GM21515 (cell line): ENCODE results near the gene ZBTB8B.
"Not testable (repeated sequence)": the region's sequence is repeated elsewhere in the genome, so short reads cannot be mapped to it uniquely, and the experiment has no call there.

Experiments
- ATAC-seq: cut with Tn5 transposase; IDR thresholded peaks from one replicate; pipeline ENCODE4 v1.9.1; 2021; ENCODE audit not compliant: unreplicated experiment

ZBTB8B gene

DNA sequence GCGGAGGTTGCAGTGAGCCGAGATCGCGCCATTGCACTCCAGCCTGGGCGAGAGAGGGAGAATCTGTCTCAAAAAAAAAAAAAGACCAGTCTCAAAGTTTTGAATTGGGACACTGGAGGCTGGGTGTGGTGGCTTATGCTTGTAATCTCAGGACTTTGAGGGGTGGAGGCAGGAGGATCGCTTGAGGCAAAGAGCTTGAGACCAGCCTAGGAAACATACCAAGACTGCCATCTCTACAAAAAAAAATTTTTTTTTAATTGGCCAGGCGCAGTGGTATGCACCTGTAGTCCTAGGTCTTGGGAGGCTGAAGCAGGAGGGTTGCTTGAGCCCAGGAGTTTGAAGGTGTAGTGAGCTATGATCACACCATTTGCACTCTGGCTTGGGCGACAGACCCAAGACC lies 3.9 kb downstream of the ZBTB8B start:
- no peak for ATAC-seq

DNA sequence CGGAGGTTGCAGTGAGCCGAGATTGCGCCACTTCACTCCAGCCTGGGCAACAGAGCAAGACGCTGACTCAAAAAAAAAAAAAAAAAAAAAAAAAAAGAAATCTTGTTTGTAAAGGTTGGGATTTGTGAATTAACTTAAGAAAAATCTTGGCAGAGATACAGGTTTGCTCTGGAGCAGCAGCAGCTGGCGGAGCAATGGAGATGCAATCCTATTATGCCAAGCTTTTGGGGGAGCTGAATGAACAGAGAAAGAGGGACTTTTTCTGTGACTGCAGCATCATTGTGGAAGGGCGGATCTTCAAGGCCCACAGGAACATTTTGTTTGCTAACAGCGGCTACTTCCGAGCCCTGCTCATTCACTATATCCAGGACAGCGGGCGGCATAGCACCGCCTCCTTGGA lies 5.6 kb downstream of the ZBTB8B start:
- ATAC-seq = no peak

DNA sequence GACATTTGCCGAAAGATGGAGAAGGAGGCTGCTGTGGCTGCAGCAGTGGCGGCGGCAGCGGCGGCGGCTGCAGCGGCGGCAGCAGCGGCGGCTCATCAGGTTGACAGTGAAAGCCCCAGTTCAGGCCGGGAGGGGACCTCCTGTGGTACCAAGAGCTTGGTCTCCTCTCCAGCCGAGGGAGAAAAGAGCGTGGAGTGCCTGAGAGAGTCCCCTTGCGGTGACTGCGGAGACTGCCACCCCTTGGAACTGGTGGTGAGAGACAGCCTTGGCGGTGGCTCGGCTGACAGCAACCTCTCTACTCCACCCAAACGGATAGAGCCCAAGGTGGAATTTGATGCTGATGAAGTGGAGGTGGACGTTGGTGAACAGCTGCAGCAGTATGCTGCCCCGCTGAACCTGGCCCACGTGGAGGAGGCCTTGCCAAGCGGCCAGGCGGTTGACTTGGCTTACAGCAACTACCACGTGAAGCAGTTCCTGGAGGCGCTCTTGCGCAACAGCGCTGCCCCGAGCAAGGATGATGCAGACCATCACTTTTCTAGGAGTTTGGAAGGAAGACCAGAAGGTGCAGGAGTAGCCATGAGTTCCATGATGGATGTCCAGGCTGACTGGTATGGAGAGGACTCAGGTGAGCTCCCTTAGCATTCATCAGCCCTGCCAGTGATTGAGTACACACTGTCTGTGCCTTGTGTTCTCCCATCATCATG lies 6.3 kb downstream of the ZBTB8B start:
- ATAC-seq = no peak

DNA sequence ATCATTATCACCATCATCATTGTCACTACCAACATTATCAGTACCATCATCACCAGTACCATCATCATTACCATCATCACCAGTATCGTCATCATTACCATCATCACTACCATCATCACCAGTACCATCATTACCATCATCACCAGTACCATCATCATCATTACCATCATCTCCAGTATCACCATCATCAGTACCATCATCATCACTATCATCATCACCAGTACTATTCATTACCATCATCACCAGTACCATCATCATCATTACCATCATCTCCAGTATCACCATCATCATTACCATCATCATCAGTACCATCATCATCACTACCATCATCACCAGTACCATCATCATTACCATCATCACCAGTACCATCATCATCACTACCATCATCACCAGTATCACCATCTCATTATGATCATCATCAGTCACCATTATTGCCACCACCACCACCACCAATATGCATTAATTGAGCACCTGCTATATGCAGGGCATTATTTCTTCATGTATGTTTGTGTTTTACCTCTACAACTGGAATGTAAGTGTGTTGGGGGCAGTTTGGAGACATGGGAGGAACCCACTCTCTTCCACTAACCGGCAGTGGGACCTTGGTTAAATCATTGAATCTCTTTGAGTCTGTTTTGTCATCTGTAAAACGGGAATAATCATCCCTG lies 7.0 kb downstream of the ZBTB8B start:
- no peak for ATAC-seq

DNA sequence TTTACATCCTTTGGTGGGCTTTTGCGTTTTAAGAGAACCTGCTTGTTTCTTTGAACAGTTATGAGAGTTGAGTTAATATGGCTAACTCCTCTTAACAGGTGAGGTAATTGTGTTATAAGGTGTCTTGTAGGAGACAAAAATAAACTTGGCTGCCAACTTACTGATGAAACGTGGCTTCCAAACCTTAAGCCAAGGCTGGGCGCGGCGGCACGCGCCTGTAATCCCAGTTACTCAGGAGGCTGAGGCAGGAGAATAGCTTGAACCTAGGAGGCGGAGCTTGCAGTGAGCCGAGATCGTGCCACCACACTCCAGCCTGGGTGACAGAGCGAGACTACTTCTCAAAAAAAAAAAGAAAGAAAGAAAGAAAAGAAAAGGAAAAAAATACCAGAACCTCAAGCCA lies 8.1 kb downstream of the ZBTB8B start:
- not testable (repeated sequence) for ATAC-seq

DNA sequence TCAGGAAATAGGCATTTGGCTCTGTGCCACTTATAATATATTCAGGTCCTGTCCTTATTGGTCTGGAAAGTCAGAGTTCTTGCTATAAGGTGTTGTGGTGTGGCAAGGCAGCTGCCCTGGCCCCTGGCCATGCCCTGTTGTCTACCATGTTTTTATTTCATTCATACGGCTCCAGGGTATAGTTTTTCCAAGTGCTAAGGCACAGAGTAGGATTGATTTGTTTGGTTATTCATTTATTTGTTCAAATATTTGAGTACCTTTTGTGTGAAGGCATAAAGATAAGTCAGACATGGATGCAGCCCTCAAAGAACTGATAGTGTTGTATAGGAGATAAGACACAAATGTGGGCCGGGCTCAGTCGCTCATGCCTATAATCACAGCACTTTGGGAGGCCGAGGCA lies 10.1 kb downstream of the ZBTB8B start:
- ATAC-seq = no peak

DNA sequence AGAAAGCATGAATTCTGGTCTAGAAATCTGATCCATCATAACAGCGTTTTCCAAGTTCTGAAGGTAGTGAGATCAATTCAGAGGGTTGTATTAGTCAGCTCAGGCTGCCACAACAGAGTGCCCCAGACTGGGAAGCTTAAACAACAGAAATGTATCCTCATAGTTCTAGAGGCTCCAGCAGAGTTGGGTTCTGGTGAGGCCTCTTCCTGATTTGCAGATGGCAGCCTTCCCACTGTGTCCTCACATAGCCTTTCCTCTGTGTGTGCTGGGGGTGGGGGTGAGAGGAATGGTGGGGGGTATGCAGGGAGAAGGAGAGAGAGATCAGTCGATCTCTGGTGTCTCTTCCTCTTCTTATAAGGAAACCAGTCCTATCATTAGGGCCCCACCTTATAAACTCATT lies 15.1 kb downstream of the ZBTB8B start:
- no peak for ATAC-seq

DNA sequence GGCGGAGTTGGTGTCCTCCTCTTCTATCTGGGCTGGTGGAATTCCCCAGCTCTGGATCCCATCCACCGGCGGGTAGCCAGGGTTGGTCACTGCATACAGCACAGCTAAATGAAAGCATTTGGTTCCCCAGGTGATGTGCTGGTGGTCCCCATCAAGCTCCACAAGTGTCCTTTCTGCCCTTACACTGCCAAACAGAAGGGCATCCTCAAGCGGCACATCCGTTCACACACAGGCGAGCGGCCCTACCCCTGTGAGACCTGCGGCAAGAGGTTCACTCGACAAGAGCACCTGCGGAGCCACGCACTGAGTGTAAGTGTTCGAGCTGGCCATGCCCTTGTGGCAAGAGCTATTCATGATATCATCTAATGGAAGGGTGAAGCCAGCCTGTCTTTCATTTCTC lies 15.9 kb downstream of the ZBTB8B start:
- no peak for ATAC-seq

DNA sequence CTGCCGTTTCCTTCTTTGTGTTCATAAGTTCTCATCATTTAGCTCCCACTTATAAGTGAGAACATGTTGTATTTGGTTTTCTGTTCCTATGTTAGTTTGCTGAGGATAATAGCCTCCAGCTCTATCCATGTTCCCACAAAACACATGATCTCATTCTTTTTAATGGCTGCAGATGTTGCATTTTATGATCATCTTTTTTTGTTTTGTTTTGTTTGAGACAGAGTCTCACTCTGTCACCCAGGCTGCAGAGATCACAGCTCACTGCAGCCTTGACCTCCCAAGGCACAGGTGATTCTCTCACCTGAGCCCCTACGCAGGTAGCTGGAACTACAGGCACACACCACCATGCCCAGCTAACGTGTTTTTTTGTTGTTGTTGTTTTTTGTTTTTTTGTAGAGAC lies 16.9 kb downstream of the ZBTB8B start:
- ATAC-seq = not testable (repeated sequence)

DNA sequence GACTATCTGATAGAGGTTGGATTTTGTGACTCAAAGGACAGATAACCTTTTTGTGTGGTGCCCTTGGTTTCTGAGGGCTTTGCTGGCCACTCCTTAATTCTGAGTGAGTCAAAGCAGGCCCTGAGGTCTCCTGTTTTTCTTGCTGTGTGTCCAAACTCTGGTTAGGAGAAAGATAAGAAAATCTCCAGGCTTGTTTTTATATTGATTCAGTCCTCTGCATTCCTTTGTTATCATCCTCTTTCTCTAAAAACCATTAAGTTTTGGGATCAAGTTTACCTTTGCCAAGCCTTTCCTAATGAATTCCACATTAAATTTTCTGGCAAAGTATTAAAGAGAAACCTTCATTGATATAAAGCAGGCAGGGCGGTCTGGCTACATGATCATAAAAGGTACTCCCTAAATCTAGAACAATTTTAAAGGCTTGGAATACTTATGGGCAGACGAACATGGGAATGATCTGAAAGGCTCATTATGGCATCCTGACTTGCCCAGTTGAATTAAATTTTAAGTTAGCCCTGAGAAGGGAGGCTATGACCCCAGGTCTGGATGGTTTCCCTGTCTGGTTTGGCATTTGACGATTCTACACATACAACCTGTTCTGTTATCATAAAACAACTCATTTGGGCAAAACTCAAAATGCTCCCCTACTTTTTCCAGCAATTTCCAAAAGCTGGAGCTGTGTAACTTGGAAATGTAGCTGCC lies 20.8 kb downstream of the ZBTB8B start:
- ATAC-seq = no peak

DNA sequence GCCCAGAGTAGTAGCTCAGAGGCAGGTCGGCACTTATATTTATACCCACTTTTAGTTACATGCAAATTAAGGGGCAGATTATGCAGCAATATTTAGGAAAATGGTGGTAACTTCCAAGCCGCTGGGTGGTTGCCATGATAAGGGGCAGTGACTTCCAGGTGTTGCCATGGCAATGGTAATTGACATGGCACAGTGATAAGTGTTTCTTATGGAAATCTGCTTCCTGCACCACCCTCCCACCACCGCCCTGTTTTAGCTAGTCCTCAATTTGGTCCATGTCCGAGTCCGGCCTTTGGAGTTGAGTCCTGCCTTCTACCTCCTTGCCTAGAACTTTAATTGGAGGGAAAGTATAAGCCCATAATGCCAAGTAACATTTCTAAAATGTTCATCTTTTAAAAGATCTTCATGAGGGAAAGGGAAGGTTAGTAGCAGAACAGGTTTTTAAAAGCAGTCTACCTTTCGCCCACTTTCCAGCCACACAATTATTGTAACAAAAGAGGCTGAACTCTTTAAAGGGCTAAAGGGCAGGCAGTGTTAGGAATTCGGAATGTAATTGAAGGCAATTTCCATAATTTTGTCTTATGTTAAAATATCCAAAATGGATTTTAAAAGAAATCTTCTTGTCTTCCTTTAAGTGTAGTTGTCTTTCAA lies 21.7 kb downstream of the ZBTB8B start:
- no peak for ATAC-seq

DNA sequence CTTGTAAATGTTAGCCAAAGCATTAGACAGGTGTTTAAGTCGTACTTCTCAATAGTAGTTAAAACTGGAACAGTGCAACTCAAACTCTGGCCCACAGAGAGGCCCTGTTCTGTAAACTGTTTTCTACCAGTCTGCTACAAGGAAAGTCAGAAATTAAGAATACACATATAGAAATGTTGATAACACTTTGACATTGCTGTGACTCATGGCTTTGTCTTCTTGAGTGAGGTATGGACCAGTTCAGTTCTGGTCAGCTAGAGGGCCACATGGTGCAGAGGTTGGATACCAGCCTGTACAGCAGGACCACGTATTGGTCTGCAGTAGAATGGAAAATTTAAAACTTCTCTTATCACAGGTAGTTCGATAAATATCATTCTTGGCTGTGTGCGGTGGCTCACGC lies 22.3 kb downstream of the ZBTB8B start:
- ATAC-seq = no peak

DNA sequence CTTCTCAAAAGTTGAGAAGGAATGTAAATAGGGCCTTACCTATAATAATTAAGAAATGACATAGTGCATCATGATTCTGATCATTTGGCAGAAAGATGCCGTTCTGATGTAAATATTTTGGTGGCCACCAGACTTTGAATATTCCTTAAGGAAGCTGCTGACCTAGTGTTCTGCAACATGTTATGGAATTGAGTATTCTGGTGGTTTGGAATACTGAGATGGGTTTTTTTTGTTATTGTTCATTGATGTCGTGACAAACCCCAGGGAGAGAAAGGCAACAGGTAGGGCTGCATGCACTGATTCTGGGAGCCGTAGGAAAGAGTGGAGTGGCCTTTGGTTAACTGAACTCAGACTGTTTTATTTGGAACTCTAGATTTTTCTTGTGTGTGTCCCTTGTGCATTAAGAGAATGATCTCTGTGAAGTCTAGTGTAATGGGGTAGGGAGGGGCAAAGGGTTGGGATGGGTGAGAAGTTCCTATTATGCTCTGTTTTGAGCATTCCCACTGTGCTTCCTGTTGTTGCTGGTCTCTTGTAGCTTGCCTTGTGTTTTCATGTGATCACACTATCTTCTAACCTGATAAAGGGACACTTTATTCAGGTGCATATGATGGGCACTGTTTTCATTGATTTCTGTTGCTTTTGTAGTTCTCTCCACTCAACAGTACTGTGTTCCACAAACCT lies 25.0 kb downstream of the ZBTB8B start:
- ATAC-seq = no peak

DNA sequence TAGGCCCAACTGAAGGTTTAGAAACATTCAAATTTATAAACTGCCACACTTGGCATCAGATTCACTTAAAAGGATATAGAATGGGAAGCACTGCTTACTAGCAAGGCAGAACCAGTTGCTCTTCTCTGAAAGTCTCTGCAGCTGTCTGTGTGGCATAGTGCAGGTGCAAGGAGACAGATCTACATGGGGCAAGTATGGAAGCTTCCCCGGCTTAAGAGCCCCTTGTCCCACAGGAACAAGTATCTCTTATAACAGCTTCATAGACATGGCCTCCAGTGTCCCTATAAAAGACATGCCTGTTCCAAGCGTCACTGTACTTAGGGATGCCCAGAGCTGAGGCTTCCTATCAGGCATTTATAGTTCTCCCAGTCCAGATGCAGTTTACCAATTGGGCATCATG lies 26.5 kb downstream of the ZBTB8B start:
- no peak for ATAC-seq

DNA sequence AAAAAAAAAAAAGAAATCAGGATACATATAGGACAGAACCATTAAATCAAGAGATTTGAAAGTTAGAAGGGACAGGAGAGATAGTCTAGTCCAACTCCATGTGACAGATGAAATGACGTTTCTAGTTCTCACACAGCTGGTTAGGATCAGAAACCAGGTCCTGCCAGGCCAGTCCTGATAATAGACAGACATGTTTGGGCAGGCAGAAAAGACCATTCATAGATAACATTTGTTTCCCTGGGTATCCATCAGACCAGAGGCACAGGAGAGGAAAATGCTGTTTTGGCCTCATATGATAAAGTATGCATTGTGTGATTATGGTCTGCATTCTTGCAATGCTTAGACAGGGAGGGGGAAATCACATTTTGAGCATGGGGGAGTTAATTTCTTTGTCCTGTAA lies 29.3 kb downstream of the ZBTB8B start:
- no peak for ATAC-seq

DNA sequence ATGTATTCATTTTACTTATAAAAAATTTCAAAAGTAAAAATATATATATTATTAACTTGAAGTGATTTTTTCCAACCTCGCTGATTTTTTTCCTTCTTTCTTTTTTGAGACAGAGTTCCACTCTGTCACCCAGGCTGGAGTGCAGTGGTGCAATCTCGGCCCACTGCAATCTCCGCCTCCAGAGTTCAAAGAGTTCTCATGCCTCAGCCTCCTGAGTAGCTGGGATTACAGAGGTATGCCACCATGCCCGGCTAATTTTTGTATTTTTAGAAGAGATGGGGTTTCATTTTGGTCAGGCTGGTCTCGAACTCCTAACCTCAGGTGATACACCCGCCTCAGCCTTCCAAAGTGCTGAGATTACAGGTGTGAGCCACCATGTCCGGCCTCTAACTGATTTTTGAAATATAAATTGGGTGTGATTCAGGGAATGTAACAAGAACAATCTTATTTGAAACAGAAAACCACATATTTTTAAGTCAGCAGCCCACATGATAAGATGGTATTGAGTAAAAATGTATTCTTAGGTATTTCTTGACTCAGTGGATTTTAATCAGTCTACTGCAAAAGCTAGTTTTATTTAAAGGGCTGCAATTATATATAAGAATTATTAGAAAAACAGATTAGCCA lies 30.0 kb downstream of the ZBTB8B start:
- no peak for ATAC-seq

DNA sequence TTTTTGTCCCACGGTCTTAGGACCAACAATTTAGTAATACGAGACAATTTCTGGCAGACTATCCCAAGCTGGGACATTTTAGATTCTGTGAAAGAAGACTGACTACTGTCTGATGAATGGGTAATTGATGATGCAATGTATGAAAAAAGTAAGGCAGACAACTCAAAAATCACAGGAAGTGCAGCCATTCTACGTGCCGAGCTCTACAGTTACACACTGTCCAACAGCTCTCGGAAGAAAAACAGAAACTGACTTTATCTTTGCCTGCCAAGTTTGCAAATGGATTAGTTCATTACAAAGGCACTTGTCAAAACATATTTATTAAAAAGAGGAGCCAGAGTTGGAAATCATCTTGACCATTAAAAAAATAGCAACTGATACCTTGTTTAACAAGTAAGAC lies 31.3 kb downstream of the ZBTB8B start:
- ATAC-seq = no peak

DNA sequence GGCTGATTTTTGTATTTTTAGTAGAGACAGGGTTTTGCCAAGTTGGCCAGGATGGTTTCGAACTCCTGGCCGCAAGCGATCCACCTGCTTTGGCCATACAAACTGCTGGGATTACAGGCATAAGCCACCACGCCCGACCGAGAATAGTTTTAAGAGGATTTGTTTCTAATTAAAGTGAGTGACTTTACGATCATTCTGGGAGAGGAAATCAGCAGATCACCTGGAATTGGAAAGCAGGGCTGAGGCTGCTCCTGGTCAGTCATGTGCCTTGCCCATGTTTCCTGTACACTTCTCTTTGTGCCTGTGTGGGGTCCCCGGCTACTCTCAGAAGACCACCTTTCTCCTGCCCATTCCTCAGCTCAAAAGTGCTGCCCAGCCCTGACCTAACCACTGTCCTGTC lies 33.9 kb downstream of the ZBTB8B start:
- no peak for ATAC-seq

DNA sequence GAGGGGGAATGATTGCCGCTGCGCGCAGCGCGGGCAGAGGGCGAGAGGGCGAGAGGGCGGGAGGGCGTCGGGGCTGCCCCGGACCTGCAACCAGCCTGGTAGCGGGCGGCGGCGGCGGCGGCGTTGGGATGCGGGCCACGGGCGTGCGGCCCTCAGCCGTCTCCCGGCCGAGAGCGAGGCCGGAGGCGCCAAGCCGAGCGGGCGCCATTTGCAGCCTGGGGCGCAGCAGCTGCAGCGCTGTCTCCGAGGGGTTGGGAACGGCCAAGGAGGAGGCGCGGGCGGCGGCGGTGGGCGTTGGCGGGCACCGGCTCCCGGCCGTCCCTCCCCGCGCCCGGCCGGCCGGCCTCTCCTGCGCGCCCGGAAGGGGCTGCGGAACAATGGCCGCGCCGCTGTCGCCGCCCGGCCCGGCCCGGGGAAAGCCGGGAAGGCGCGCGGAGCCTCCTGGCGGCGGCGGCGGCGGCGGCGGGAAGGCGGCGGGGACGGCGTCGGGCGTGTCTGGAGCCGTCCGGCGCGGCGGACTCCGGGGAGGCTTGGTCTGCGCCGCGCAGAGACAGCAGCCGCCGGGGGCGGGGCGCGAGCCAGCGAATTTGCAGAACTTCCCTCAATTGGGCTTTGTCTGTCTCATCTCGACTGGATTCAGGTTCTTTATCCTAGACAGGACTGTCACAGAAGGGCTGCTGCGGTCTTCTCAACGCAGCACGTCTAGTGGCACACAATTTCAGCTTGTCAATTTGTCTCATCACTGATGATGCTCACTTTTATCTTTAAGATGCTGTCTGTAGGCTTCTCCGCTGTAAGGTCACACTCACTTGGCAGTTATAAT lies 35.7 kb downstream of the ZBTB8B start:
- no peak for ATAC-seq

DNA sequence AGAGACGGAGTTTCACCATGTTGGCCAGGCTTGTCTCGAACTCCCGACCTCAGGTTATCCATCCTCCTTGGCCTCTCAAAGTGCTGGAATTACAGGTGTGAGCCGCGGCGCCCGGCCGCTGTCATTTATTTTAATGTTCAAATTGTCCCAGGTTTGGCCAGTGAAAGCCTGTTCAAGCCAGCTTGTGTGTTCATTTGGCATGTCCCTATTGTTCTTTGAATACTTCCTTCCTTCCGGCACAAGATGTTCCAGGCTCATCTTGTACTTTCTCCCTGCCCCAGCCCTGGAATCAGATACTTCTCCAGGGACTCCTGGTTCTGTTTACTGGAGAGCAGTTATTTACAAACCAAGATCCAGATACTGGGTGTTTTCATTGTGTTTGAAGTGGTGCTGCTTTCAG lies 37.0 kb downstream of the ZBTB8B start:
- no peak for ATAC-seq
